ENCODE measurements around the gene UCP1.
"Not testable (repeated sequence)": the region's sequence is repeated elsewhere in the genome, so short reads cannot be mapped to it uniquely, and the experiment has no call there.

The UCP1 gene

GRCh38 chr4:140523857-140524742, 44.7 kb downstream of the UCP1 start, which contains the start of gene ELMOD2:
ELMOD2 (plus strand) TSS chr4:140524168; CDS start chr4:140525429, 1,261 bp downstream.
- ATAC-seq (ENCODE audit: low read depth) = peak; percentile 100
- peak; percentile 97 for TF ChIP-seq CTCF (IDR thresholded peaks at IDR 0.05; ENCODE audit: poor library complexity, severe bottlenecking)
- H3K4me1 ChIP-seq (ENCODE audit: insufficient read depth, poor library complexity, severe bottlenecking) = peaks cover 18% of the 10 kb centered on the region
- H3K27ac ChIP-seq (ENCODE audit: poor library complexity, severe bottlenecking) = peak within 1 kb of the TSS; percentile 47
- H3K4me3 ChIP-seq (ENCODE audit: severe bottlenecking) = peak within 1 kb of the TSS; percentile 72
- no peaks in the 10 kb centered on the region for H3K27me3 ChIP-seq (ENCODE audit: insufficient read depth, poor library complexity, severe bottlenecking)
- peaks cover 11% of the 10 kb centered on the region for H3K36me3 ChIP-seq (ENCODE audit: low read depth)
- no peaks in the 10 kb centered on the region for H3K9me3 ChIP-seq (ENCODE audit: severe bottlenecking)
- DNase-seq (ENCODE audit: low spot score) = peak; percentile 98

GRCh38 chr4:140523370-140523856, 45.3 kb downstream of the UCP1 start:
- Histone ChIP-seq H3K36me3 (ENCODE audit: low read depth) (peaks cover 8% of the 10 kb centered on the region), H3K27me3 (ENCODE audit: insufficient read depth, poor library complexity, severe bottlenecking) (no peaks in the 10 kb centered on the region), H3K27ac (ENCODE audit: poor library complexity, severe bottlenecking) (no peak overlapping the region), H3K4me3 (ENCODE audit: severe bottlenecking) (peak overlapping the region; percentile 72), H3K4me1 (ENCODE audit: insufficient read depth, poor library complexity, severe bottlenecking) (peaks cover 18% of the 10 kb centered on the region), H3K9me3 (ENCODE audit: severe bottlenecking) (no peaks in the 10 kb centered on the region)
- no peak for ATAC-seq (ENCODE audit: low read depth)
- no peak for TF ChIP-seq CTCF (IDR thresholded peaks at IDR 0.05; ENCODE audit: poor library complexity, severe bottlenecking)
- DNase-seq (ENCODE audit: low spot score) = no peak

GRCh38 chr4:140515423-140515822, 53.3 kb downstream of the UCP1 start:
- H3K27me3 ChIP-seq (ENCODE audit: insufficient read depth, poor library complexity, severe bottlenecking) = no peaks in the 10 kb centered on the region
- H3K4me1 ChIP-seq (ENCODE audit: insufficient read depth, poor library complexity, severe bottlenecking) = no peaks in the 10 kb centered on the region
- ATAC-seq (ENCODE audit: low read depth) (no peak), DNase-seq (ENCODE audit: low spot score) (no peak)
- no peak for TF ChIP-seq CTCF (IDR thresholded peaks at IDR 0.05; ENCODE audit: poor library complexity, severe bottlenecking)
- H3K27ac ChIP-seq (ENCODE audit: poor library complexity, severe bottlenecking) = no peak overlapping the region
- no peaks in the 10 kb centered on the region for H3K36me3 ChIP-seq (ENCODE audit: low read depth)
- H3K9me3 ChIP-seq (ENCODE audit: severe bottlenecking) = no peaks in the 10 kb centered on the region
- H3K4me3 ChIP-seq (ENCODE audit: severe bottlenecking) = no peak overlapping the region

GRCh38 chr4:140513765-140514164, 55.0 kb downstream of the UCP1 start:
- H3K9me3 ChIP-seq (ENCODE audit: severe bottlenecking); H3K36me3 ChIP-seq (ENCODE audit: low read depth); H3K27me3 ChIP-seq (ENCODE audit: insufficient read depth, poor library complexity, severe bottlenecking); H3K4me3 ChIP-seq (ENCODE audit: severe bottlenecking); H3K4me1 ChIP-seq (ENCODE audit: insufficient read depth, poor library complexity, severe bottlenecking); DNase-seq (ENCODE audit: low spot score); ATAC-seq (ENCODE audit: low read depth); H3K27ac ChIP-seq (ENCODE audit: poor library complexity, severe bottlenecking): not testable (repeated sequence)

Data from RWPE2 (cell line).